Caco-2 (cell line): ENCODE measurements around the gene IDH1. TPM values are rescaled to one million over a fixed set of nuclear protein-coding genes. Genes with fewer than 3 reads are reported as not detected.

Experiments used
- BruUV-seq: library from RNA; stranded (reverse); fragments of 400-500 nt; replicated peaks from 2 replicates; lab custom pipeline; 2021; lab: Mats Ljungman, UMichigan
- CTCF ChIA-PET: fragments of 300-600 bp; sonication (Branson Sonifier 250); formaldehyde crosslinking; loops from one replicate; lab custom pipeline; 2022; ENCODE audit warnings: antibody characterized with exemption; lab: Charles Lee
- POLR2A ChIA-PET: fragments of 300-600 bp; sonication (Branson Sonifier 250); formaldehyde crosslinking; loops from one replicate; lab custom pipeline; 2022; ENCODE audit warnings: antibody characterized with exemption; lab: Charles Lee
- DNase-seq, 2 experiments: peaks; one replicate each; pipeline versions ENCODE4 v3.0.0 to v3.0.0-alpha.2; 2020 to 2022
- H3K27me3 ChIP-seq: replicated peaks from 2 replicates; pipeline ENCODE4 v1.6.0; 2011; ENCODE audit warnings: low read length; ENCODE audit not compliant: control insufficient read depth, insufficient read depth
- H3K36me3 ChIP-seq: 2 replicates; pipeline ENCODE4 v1.5.1; 2011; ENCODE audit warnings: low read length; ENCODE audit not compliant: control insufficient read depth, insufficient read depth
- H3K4me1 ChIP-seq: fragments of 250-450 bp; sonication (Bioruptor Pico); 2 replicates; pipeline ENCODE4 v1.5.1; 2020; ENCODE audit warnings: mild to moderate bottlenecking
- H3K4me3 ChIP-seq: 2 replicates; pipeline ENCODE4 v1.5.1; 2011; ENCODE audit warnings: low read depth, mild to moderate bottlenecking, control low read depth, low read length
- H3K9me3 ChIP-seq: fragments of 250-450 bp; sonication (Bioruptor Pico); 2 replicates; pipeline ENCODE4 v1.5.1; 2020; ENCODE audit warnings: mild to moderate bottlenecking, moderate library complexity
- H3K27ac Mint-ChIP-seq: one replicate; pipeline ENCODE4 v1.8.0; 2022; ENCODE audit warnings: mixed read lengths; ENCODE audit not compliant: unreplicated experiment
- H3K27me3 Mint-ChIP-seq: one replicate; pipeline ENCODE4 v1.8.0; 2022; ENCODE audit warnings: mixed read lengths; ENCODE audit not compliant: insufficient read depth, unreplicated experiment
- H3K36me3 Mint-ChIP-seq: one replicate; pipeline ENCODE4 v1.8.0; 2022; ENCODE audit warnings: mild to moderate bottlenecking, mixed read lengths; ENCODE audit not compliant: insufficient read depth, unreplicated experiment
- H3K4me1 Mint-ChIP-seq: one replicate; pipeline ENCODE4 v1.8.0; 2022; ENCODE audit warnings: low read depth, mixed read lengths; ENCODE audit not compliant: unreplicated experiment
- H3K4me3 Mint-ChIP-seq: one replicate; pipeline ENCODE4 v1.8.0; 2022; ENCODE audit warnings: mild to moderate bottlenecking, moderate library complexity, mixed read lengths; ENCODE audit not compliant: unreplicated experiment
- H3K9me3 Mint-ChIP-seq: one replicate; pipeline ENCODE4 v1.8.0; 2022; ENCODE audit warnings: mixed read lengths; ENCODE audit not compliant: unreplicated experiment
- intact Hi-C: fragments of 100-400 bp; cut with micrococcal nuclease; formaldehyde crosslinking; loops from one replicate; pipeline ENCODE4 v1.10.0; 2022; ENCODE audit not compliant: unreplicated experiment
- total RNA-seq: library from RNA; stranded (reverse); gene quantifications from 2 replicates; pipeline ENCODE4 v1.2.3, GENCODE V29; 2022
- TF ChIP-seq, protein P1 (sequence below), 2 experiments: fragments of 200-600 bp in 1 of 2; IDR thresholded peaks; 1 replicate in 1 of 2; 2 replicates in 1 of 2; pipeline versions ENCODE4 v1.5.1 to v1.8.0; 2011 to 2022; ENCODE audit warnings: antibody characterized with exemption in 1 of 2, control low read depth in 1 of 2, inconsistent platforms in 1 of 2, low read depth in 1 of 2, low read length in 1 of 2, mild to moderate bottlenecking in 1 of 2, moderate library complexity in 1 of 2; ENCODE audit not compliant: insufficient read depth in 1 of 2, severe bottlenecking in 1 of 2, unreplicated experiment in 1 of 2

Gene IDH1
- total RNA-seq, 1 experiment from 2014 or later = 293 TPM

DNA sequence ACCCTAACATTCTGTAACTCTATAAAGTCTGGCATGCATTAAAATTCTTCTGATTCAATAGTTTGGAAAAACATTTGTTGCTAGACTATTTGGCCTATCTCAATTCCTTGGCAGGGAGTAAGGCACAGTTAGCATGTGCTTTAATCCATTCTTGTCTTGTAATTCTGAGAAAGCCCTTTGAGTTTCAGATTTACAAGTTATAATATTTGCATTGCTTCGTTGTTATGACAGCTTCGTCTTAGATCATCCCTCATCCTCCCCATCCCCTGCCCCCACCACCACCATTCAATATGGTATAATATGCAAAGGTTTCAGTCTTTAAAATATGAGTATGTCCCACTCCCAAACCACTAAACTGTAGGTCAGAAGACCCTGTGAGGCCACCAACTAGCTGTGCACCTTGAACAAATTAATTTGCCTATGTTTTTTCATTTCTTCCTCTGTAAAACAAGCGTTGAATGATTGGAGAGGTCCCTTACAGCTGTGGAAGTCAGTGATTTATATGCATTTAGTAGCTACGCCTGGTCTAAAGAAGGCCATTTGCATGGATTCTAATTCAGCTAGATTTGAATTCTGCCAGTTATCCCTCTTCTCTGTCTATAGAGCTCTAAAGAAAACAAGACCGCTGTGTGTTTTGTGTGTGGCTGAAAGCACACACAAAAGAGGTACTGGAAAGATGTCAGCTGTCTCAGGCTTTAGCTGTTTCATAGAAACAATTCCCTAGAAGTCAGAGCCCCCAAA, 65.6 kb downstream of the IDH1 start:
- H3K36me3 ChIP-seq = no peaks in the 10 kb centered on the region
- no peaks in the 10 kb centered on the region for H3K27me3 Mint-ChIP-seq
- intact Hi-C loops = no loop called here
- H3K4me1 ChIP-seq = no peaks in the 10 kb centered on the region
- H3K9me3 Mint-ChIP-seq = no peaks in the 10 kb centered on the region
- no peaks in the 10 kb centered on the region for H3K4me1 Mint-ChIP-seq
- TF ChIP-seq, protein P1, sequence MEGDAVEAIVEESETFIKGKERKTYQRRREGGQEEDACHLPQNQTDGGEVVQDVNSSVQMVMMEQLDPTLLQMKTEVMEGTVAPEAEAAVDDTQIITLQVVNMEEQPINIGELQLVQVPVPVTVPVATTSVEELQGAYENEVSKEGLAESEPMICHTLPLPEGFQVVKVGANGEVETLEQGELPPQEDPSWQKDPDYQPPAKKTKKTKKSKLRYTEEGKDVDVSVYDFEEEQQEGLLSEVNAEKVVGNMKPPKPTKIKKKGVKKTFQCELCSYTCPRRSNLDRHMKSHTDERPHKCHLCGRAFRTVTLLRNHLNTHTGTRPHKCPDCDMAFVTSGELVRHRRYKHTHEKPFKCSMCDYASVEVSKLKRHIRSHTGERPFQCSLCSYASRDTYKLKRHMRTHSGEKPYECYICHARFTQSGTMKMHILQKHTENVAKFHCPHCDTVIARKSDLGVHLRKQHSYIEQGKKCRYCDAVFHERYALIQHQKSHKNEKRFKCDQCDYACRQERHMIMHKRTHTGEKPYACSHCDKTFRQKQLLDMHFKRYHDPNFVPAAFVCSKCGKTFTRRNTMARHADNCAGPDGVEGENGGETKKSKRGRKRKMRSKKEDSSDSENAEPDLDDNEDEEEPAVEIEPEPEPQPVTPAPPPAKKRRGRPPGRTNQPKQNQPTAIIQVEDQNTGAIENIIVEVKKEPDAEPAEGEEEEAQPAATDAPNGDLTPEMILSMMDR (IDR thresholded peaks at IDR 0.05; ENCODE audit: insufficient read depth in 1 of 2, low read depth in 1 of 2, low read length in 1 of 2, severe bottlenecking in 1 of 2, unreplicated experiment in 1 of 2) = no peak
- no peaks in the 10 kb centered on the region for H3K9me3 ChIP-seq
- no peak for DNase-seq
- no peak overlapping the region for H3K4me3 Mint-ChIP-seq
- H3K27me3 ChIP-seq = no peaks in the 10 kb centered on the region
- ChIA-PET POLR2A (no interaction called here), CTCF (no interaction called here)
- H3K4me3 ChIP-seq = no peak overlapping the region
- H3K27ac Mint-ChIP-seq = no peak overlapping the region
- no peaks in the 10 kb centered on the region for H3K36me3 Mint-ChIP-seq
- no TSS peak for BruUV-seq

DNA sequence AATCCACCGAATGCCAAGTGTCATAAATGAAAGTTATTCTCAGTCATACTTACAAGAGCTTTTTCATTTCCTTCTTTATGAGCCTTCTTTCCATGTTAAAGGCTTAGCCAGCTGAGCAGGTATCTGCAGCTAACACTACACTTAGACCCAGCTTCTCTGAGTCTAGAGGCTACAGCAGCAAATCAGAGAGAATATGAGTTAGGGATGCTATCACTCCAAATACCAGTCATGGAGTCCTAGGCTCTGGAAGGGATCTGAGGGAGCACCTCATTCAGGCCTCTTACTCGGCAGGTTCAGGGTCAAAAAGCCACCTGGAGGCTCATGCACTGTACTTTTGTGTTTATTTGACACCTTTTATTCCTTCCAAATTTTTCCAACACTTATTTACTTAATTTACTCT, 68.0 kb downstream of the IDH1 start:
- intact Hi-C loops = no loop called here
- Histone ChIP-seq H3K9me3 (no peaks in the 10 kb centered on the region), H3K27me3 (no peaks in the 10 kb centered on the region), H3K36me3 (no peaks in the 10 kb centered on the region), H3K4me1 (no peaks in the 10 kb centered on the region), H3K4me3 (no peak overlapping the region)
- CTCF ChIA-PET = no interaction called here
- Mint-ChIP-seq H3K36me3 (no peaks in the 10 kb centered on the region), H3K9me3 (no peaks in the 10 kb centered on the region), H3K4me3 (no peak overlapping the region), H3K27me3 (no peaks in the 10 kb centered on the region), H3K27ac (no peak overlapping the region), H3K4me1 (no peaks in the 10 kb centered on the region)
- BruUV-seq = no TSS peak
- TF ChIP-seq, protein P1 (IDR thresholded peaks at IDR 0.05; ENCODE audit: insufficient read depth in 1 of 2, low read depth in 1 of 2, low read length in 1 of 2, severe bottlenecking in 1 of 2, unreplicated experiment in 1 of 2) = no peak
- POLR2A ChIA-PET = no interaction called here
- no peak for DNase-seq

DNA sequence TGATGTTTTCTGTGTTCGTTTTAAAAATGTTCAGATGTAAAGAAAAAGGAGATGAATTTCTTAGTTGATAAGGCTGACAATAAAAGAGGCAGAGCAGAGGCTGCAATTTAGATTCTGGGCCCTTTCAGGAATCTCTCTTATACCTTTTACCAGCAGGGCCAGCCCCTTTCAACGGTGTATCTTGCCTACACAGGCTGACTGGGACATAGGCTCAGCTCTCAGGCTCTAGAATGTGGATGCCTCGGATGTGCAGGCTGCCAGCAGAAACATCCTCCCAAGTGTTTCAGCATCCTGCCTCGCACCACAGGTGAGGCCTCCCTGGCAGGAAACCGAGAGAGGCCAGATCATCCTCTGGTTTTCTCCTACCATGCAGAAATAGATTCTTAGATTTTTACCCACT, 68.4 kb downstream of the IDH1 start:
- H3K9me3 ChIP-seq = no peaks in the 10 kb centered on the region
- TF ChIP-seq, protein P1 (IDR thresholded peaks at IDR 0.05; ENCODE audit: insufficient read depth in 1 of 2, low read depth in 1 of 2, low read length in 1 of 2, severe bottlenecking in 1 of 2, unreplicated experiment in 1 of 2) = no peak
- Mint-ChIP-seq H3K9me3 (no peaks in the 10 kb centered on the region), H3K4me1 (no peaks in the 10 kb centered on the region), H3K4me3 (no peak overlapping the region), H3K27ac (no peak overlapping the region), H3K27me3 (no peaks in the 10 kb centered on the region), H3K36me3 (no peaks in the 10 kb centered on the region)
- no peaks in the 10 kb centered on the region for H3K4me1 ChIP-seq
- no peaks in the 10 kb centered on the region for H3K36me3 ChIP-seq
- H3K4me3 ChIP-seq = no peak overlapping the region
- intact Hi-C loops = no loop called here
- BruUV-seq = no TSS peak
- POLR2A ChIA-PET = no interaction called here
- no peaks in the 10 kb centered on the region for H3K27me3 ChIP-seq
- CTCF ChIA-PET = no interaction called here
- no peak for DNase-seq

Other genes with a start within 250 kb of the IDH1 start
- 8.8 and 9.3 TPM in 2 replicates for gene PLEKHM3, start 229.5 kb downstream of the IDH1 start, total RNA-seq
- not detected in 2 replicates for gene CRYGD, start 130.5 kb downstream of the IDH1 start, total RNA-seq
- gene CRYGC, start 125.2 kb downstream of the IDH1 start, total RNA-seq = not detected in 2 replicates
- gene CRYGB, start 108.9 kb downstream of the IDH1 start, total RNA-seq = not detected in 2 replicates
- gene CRYGA, start 91.5 kb downstream of the IDH1 start, total RNA-seq = not detected in 2 replicates
- not detected in 2 replicates for gene C2orf80, start 65.0 kb downstream of the IDH1 start, total RNA-seq
- 27.9 and 31.2 TPM in 2 replicates for gene PIKFYVE, start 11.2 kb upstream of the IDH1 start, total RNA-seq
- 0.32 and 1.3 TPM in 2 replicates for gene PTH2R, start 151.7 kb upstream of the IDH1 start, total RNA-seq